ENCODE measurements around the gene SMDT1. TPM values are rescaled to one million over a fixed set of nuclear protein-coding genes. Genes with fewer than 3 reads are reported as not detected.
"Not testable (repeated sequence)": the region's sequence is repeated elsewhere in the genome, so short reads cannot be mapped to it uniquely, and the experiment has no call there.

Gene SMDT1
- polyA plus RNA-seq, 6 donors from 2014 or later: 182 to 363 (median 235) TPM

GRCh38 chr22:42065438-42066125, 13.9 kb upstream of the SMDT1 start:
- H3K36me3 Mint-ChIP-seq: peaks cover 23 to 26% of the 10 kb centered on the region in 2 donors
- H3K4me1 Mint-ChIP-seq: peaks cover 9 to 21% (median 11%) of the 10 kb centered on the region in 3 donors
- ATAC-seq (ENCODE audit: low read depth in 2 of 2) (no peak), DNase-seq (no peak)
- H3K27me3 Mint-ChIP-seq: no peaks in the 10 kb centered on the region
- no peak overlapping the region for H3K4me3 Mint-ChIP-seq
- H3K9me3 Mint-ChIP-seq: no peaks in the 10 kb centered on the region
- H3K27ac Mint-ChIP-seq: peak overlapping the region in 1 of 6 donors; percentile 67

GRCh38 chr22:42066126-42066761, 13.3 kb upstream of the SMDT1 start:
- H3K36me3 Mint-ChIP-seq: peaks cover 21 to 23% of the 10 kb centered on the region in 2 donors

GRCh38 chr22:42066937-42067336, 12.6 kb upstream of the SMDT1 start:
- DNase-seq (no peak), ATAC-seq (ENCODE audit: low read depth in 2 of 2) (no peak)
- H3K4me1 Mint-ChIP-seq: peaks cover 17 to 34% (median 23%) of the 10 kb centered on the region in 3 donors
- H3K27me3 Mint-ChIP-seq: no peaks in the 10 kb centered on the region
- H3K27ac Mint-ChIP-seq: no peak overlapping the region
- H3K4me3 Mint-ChIP-seq: no peak overlapping the region
- H3K36me3 Mint-ChIP-seq: peaks cover 19 to 23% of the 10 kb centered on the region in 2 donors
- H3K9me3 Mint-ChIP-seq: no peaks in the 10 kb centered on the region

More at GRCh38 chr22:42066126-42066761, 13.3 kb upstream of the SMDT1 start:
- H3K27me3 Mint-ChIP-seq: no peaks in the 10 kb centered on the region
- no peak overlapping the region for H3K4me3 Mint-ChIP-seq
- H3K27ac Mint-ChIP-seq: no peak overlapping the region
- DNase-seq (no peak), ATAC-seq (ENCODE audit: low read depth in 2 of 2) (no peak)
- H3K9me3 Mint-ChIP-seq: no peaks in the 10 kb centered on the region
- H3K4me1 Mint-ChIP-seq: peaks cover 15 to 28% (median 17%) of the 10 kb centered on the region in 3 donors

- peaks cover 19 to 38% (median 26%) of the 10 kb centered on the region in 3 donors for H3K4me1 Mint-ChIP-seq
- peaks cover 19 to 23% of the 10 kb centered on the region in 2 donors for H3K36me3 Mint-ChIP-seq
- DNase-seq (no peak), ATAC-seq (ENCODE audit: low read depth in 2 of 2) (no peak)
- no peaks in the 10 kb centered on the region for H3K9me3 Mint-ChIP-seq
- H3K4me3 Mint-ChIP-seq: no peak overlapping the region
- peak overlapping the region in 1 of 6 donors; percentile 86 for H3K27ac Mint-ChIP-seq
- no peaks in the 10 kb centered on the region for H3K27me3 Mint-ChIP-seq
Measured at GRCh38 chr22:42067671-42068251, 11.7 kb upstream of the SMDT1 start.

GRCh38 chr22:42068291-42068690, 11.2 kb upstream of the SMDT1 start:
- peak overlapping the region in 1 of 8 donors; percentile 16 for H3K4me3 Mint-ChIP-seq
- ATAC-seq (ENCODE audit: low read depth in 2 of 2) (no peak), DNase-seq (no peak)
- no peaks in the 10 kb centered on the region for H3K27me3 Mint-ChIP-seq
- no peak overlapping the region for H3K27ac Mint-ChIP-seq
- H3K4me1 Mint-ChIP-seq: peaks cover 24 to 42% (median 31%) of the 10 kb centered on the region in 3 donors
- H3K9me3 Mint-ChIP-seq: no peaks in the 10 kb centered on the region
- peaks cover 18 to 19% of the 10 kb centered on the region in 2 donors for H3K36me3 Mint-ChIP-seq

- Mint-ChIP-seq H3K4me1 (peaks cover 27 to 46% (median 33%) of the 10 kb centered on the region in 3 donors), H3K4me3 (peak overlapping the region; percentile 92 to 98 (median 94)), H3K27me3 (no peaks in the 10 kb centered on the region), H3K27ac (peak overlapping the region; percentile 72 to 95 (median 80)), H3K9me3 (no peaks in the 10 kb centered on the region), H3K36me3 (peaks cover 13 to 17% of the 10 kb centered on the region in 2 donors)
- DNase-seq (no peak), ATAC-seq (ENCODE audit: low read depth in 2 of 2) (peak; percentile 1 to 6)
Measured at GRCh38 chr22:42069801-42070516, 9.5 kb upstream of the SMDT1 start.

GRCh38 chr22:42070517-42071422, 8.7 kb upstream of the SMDT1 start, which contains the start of gene NAGA:
Gene NAGA (minus strand): TSS chr22:42070812. CDS start chr22:42070297, 515 bp downstream.
- ATAC-seq (ENCODE audit: low read depth in 2 of 2): peak; percentile 95 to 96
- H3K27me3 Mint-ChIP-seq: no peaks in the 10 kb centered on the region
- peak; percentile 90 for DNase-seq
- H3K4me3 Mint-ChIP-seq: peak within 1 kb of the TSS; percentile 92 to 98 (median 94)
- H3K36me3 Mint-ChIP-seq: peaks cover 5 to 9% of the 10 kb centered on the region in 2 donors
- peaks cover 30 to 50% (median 33%) of the 10 kb centered on the region in 3 donors for H3K4me1 Mint-ChIP-seq
- H3K9me3 Mint-ChIP-seq: no peaks in the 10 kb centered on the region
- H3K27ac Mint-ChIP-seq: peak within 1 kb of the TSS; percentile 74 to 95 (median 88)

- H3K9me3 Mint-ChIP-seq; DNase-seq; ATAC-seq (ENCODE audit: low read depth in 2 of 2); H3K36me3 Mint-ChIP-seq; H3K27me3 Mint-ChIP-seq: not testable (repeated sequence)
- H3K4me3 Mint-ChIP-seq: peak overlapping the region; percentile 52 to 98 (median 94)
- peaks cover 30 to 50% (median 33%) of the 10 kb centered on the region in 3 donors for H3K4me1 Mint-ChIP-seq
- H3K27ac Mint-ChIP-seq: peak overlapping the region in 4 of 6 donors; percentile 10 to 92 (median 76)
Measured at GRCh38 chr22:42071508-42071907, 8.0 kb upstream of the SMDT1 start.

GRCh38 chr22:42072606-42073330, 6.7 kb upstream of the SMDT1 start:
- H3K27me3 Mint-ChIP-seq: no peaks in the 10 kb centered on the region
- peaks cover 30 to 49% (median 33%) of the 10 kb centered on the region in 3 donors for H3K4me1 Mint-ChIP-seq
- H3K4me3 Mint-ChIP-seq: peak overlapping the region in 7 of 8 donors; percentile 59 to 81 (median 74)
- H3K27ac Mint-ChIP-seq: peak overlapping the region in 4 of 6 donors; percentile 35 to 77 (median 66)
- H3K9me3 Mint-ChIP-seq: no peaks in the 10 kb centered on the region
- DNase-seq (no peak), ATAC-seq (ENCODE audit: low read depth in 2 of 2) (no peak)
- H3K36me3 Mint-ChIP-seq: no peaks in the 10 kb centered on the region

GRCh38 chr22:42073621-42074041, 5.9 kb upstream of the SMDT1 start:
- no peak for DNase-seq
- Mint-ChIP-seq H3K27ac (peak overlapping the region in 2 of 6 donors; percentile 31 to 75), H3K9me3 (no peaks in the 10 kb centered on the region), H3K27me3 (no peaks in the 10 kb centered on the region), H3K4me3 (peak overlapping the region; percentile 59 to 86 (median 74)), H3K36me3 (no peaks in the 10 kb centered on the region), H3K4me1 (peaks cover 30 to 52% (median 33%) of the 10 kb centered on the region in 3 donors)
- no peak for ATAC-seq (ENCODE audit: low read depth in 2 of 2)

GRCh38 chr22:42074132-42074811, 5.2 kb upstream of the SMDT1 start, which contains the start of gene PHETA2:
Gene PHETA2 (plus strand): TSS chr22:42074248. CDS start chr22:42077294, 3,046 bp downstream.
- H3K27me3 Mint-ChIP-seq: no peaks in the 10 kb centered on the region
- no peaks in the 10 kb centered on the region for H3K36me3 Mint-ChIP-seq
- H3K4me3 Mint-ChIP-seq: peak within 1 kb of the TSS; percentile 73 to 86 (median 78)
- peak; percentile 10 for ATAC-seq (ENCODE audit: low read depth in 2 of 2)
- peak; percentile 54 for DNase-seq
- H3K4me1 Mint-ChIP-seq: peaks cover 35 to 51% (median 38%) of the 10 kb centered on the region in 3 donors
- H3K27ac Mint-ChIP-seq: peak within 1 kb of the TSS in 5 of 6 donors; percentile 20 to 79 (median 75)
- H3K9me3 Mint-ChIP-seq: no peaks in the 10 kb centered on the region

Data from naive B cell (primary cell).